B cell (primary cell): ENCODE data around the gene ZBP1. TPM values are rescaled to one million over a fixed set of nuclear protein-coding genes. Genes with fewer than 3 reads are reported as not detected.

Source experiments
- ATAC-seq: fragments of 200-7000 bp; cut with Tn5 transposase; one replicate; pipeline ENCODE4 v1.10.0; 2021; ENCODE audit warnings: low read depth, mild to moderate bottlenecking, moderate number of reproducible peaks, moderate library complexity
- CTCF ChIA-PET: fragments of 350-600 bp; sonication (Branson Sonifier 250); formaldehyde crosslinking; loops from one replicate; lab custom pipeline; 2021; ENCODE audit warnings: antibody characterized with exemption, inconsistent platforms; lab: Charles Lee
- POLR2A ChIA-PET: fragments of 350-600 bp; sonication (Branson Sonifier 250); formaldehyde crosslinking; loops from one replicate; lab custom pipeline; 2021; ENCODE audit warnings: antibody characterized with exemption; lab: Charles Lee
- DNase-seq: peaks from one replicate; pipeline ENCODE4 v3.0.0; 2013
- H2AFZ ChIP-seq: 2 replicates; pipeline ENCODE4 v1.6.1; 2012; ENCODE audit warnings: mild to moderate bottlenecking, low read depth, low read length; ENCODE audit not compliant: insufficient read depth, poor library complexity, severe bottlenecking
- H3K27ac ChIP-seq, 2 donors: 1 replicate in 1 of 2; 2 replicates in 1 of 2; pipeline ENCODE4 v1.5.1; 2012 to 2013; ENCODE audit warnings: low read length in 2 of 2, mild to moderate bottlenecking in 2 of 2, moderate library complexity in 1 of 2
- H3K27me3 ChIP-seq, 4 experiments: fragments of 200-600 bp in 1 of 4; sonication (generic) in 1 of 4; replicated peaks in 1 of 4; 1 replicate in 2 of 4; 2 replicates in 2 of 4; pipeline versions ENCODE4 v1.6.1 to v1.7.0; 2013 to 2016; ENCODE audit warnings: low read length in 3 of 4, mild to moderate bottlenecking in 2 of 4, mixed read lengths in 1 of 4, moderate library complexity in 1 of 4; ENCODE audit not compliant: insufficient read depth in 4 of 4, control insufficient read depth in 3 of 4; ENCODE audit errors: control extremely low read depth in 1 of 4
- H3K36me3 ChIP-seq, 2 experiments: replicated peaks in 1 of 2; 1 replicate in 1 of 2; 2 replicates in 1 of 2; pipeline versions ENCODE4 v1.6.1 to v1.7.1; 2013; ENCODE audit warnings: low read length in 1 of 2; ENCODE audit not compliant: insufficient read depth in 2 of 2, control insufficient read depth in 1 of 2; ENCODE audit errors: control extremely low read depth in 1 of 2, extremely low read depth in 1 of 2
- H3K4me1 ChIP-seq, 2 donors: fragments of 200-600 bp in 1 of 2; sonication (generic) in 1 of 2; 1 replicate in 1 of 2; 2 replicates in 1 of 2; pipeline versions ENCODE4 v1.5.1 to v1.6.1; 2013 to 2017; ENCODE audit warnings: low read length in 2 of 2; ENCODE audit not compliant: control insufficient read depth in 2 of 2, insufficient read depth in 2 of 2
- H3K4me2 ChIP-seq: replicated peaks from 2 replicates; pipeline ENCODE3; 2012; ENCODE audit warnings: mild to moderate bottlenecking, low read depth, low read length; ENCODE audit not compliant: poor library complexity, severe bottlenecking
- H3K4me3 ChIP-seq, 5 experiments: fragments of 200-600 bp in 1 of 5; sonication (generic) in 1 of 5; 1 replicate in 3 of 5; 2 replicates in 2 of 5; pipeline versions ENCODE4 v1.5.1 to v1.7.0; 2011 to 2016; ENCODE audit warnings: low read length in 4 of 5, mild to moderate bottlenecking in 4 of 5, low read depth in 2 of 5, control low read depth in 1 of 5, moderate library complexity in 1 of 5; ENCODE audit not compliant: insufficient read depth in 1 of 5; ENCODE audit errors: control extremely low read depth in 1 of 5, extremely low read depth in 1 of 5
- H3K79me2 ChIP-seq: fragments of 200-600 bp; sonication (generic); one replicate; pipeline ENCODE4 v1.6.0; 2016; ENCODE audit warnings: low read length; ENCODE audit not compliant: control insufficient read depth, insufficient read depth
- H3K9ac ChIP-seq: fragments of 200-600 bp; sonication (generic); 2 replicates; pipeline ENCODE4 v1.6.1; 2017; ENCODE audit warnings: mild to moderate bottlenecking, low read length, moderate library complexity
- H3K9me3 ChIP-seq, 3 donors: one replicate each; pipeline versions ENCODE4 v1.6.1 to v1.7.1; 2013; ENCODE audit warnings: low read length in 2 of 3; ENCODE audit not compliant: control insufficient read depth in 2 of 3, insufficient read depth in 1 of 3; ENCODE audit errors: control extremely low read depth in 1 of 3
- H4K20me1 ChIP-seq: 2 replicates; pipeline ENCODE4 v1.6.0; 2012; ENCODE audit warnings: mild to moderate bottlenecking, low read length; ENCODE audit not compliant: insufficient read depth, control insufficient read depth, poor library complexity, severe bottlenecking
- H3K27ac Mint-ChIP-seq: one replicate; pipeline ENCODE4 v1.8.0; 2021; ENCODE audit warnings: mixed read lengths
- H3K27me3 Mint-ChIP-seq: one replicate; pipeline ENCODE4 v1.8.0; 2021; ENCODE audit warnings: mixed read lengths
- H3K4me1 Mint-ChIP-seq: one replicate; pipeline ENCODE4 v1.8.0; 2021; ENCODE audit warnings: mixed read lengths
- H3K4me3 Mint-ChIP-seq: one replicate; pipeline ENCODE4 v1.8.0; 2021; ENCODE audit warnings: mixed read lengths
- H3K9me3 Mint-ChIP-seq: one replicate; pipeline ENCODE4 v1.8.0; 2022; ENCODE audit warnings: mixed read lengths; ENCODE audit not compliant: insufficient read depth
- EZH2 ChIP-seq: IDR thresholded peaks from 2 replicates; pipeline ENCODE4 v1.6.1; 2012; ENCODE audit warnings: borderline replicate concordance, low read depth, mild to moderate bottlenecking, moderate library complexity, low read length; ENCODE audit not compliant: insufficient read depth, poor library complexity, severe bottlenecking
- WGBS: methylation state at CpG from one replicate; pipeline ENCODE4 v1.1.5; 2013; ENCODE audit warnings: missing lambda C conversion rate; ENCODE audit not compliant: insufficient coverage; 5-methylcytosine and 5-hydroxymethylcytosine counted together
- intact Hi-C: fragments of 100-400 bp; cut with micrococcal nuclease; formaldehyde crosslinking; loops from one replicate; pipeline ENCODE4 v1.10.0; 2022
- polyA plus RNA-seq: library from polyadenylated mRNA; depleted of rRNA; stranded (reverse); fragments of >200 nt; gene quantifications from 2 replicates; pipeline ENCODE4 v1.2.3, GENCODE V29; 2012
- total RNA-seq, 2 donors: library from RNA; stranded (reverse); fragments of 120-200 nt in 1 of 2; gene quantifications; 1 replicate in 1 of 2; 2 replicates in 1 of 2; pipeline versions ENCODE4 v1.2.3 to v1.2.4, GENCODE V29; 2013 to 2022
- TF ChIP-seq, protein P1 (sequence below): fragments of 200-600 bp; IDR thresholded peaks from one replicate; pipeline ENCODE4 v1.8.0; 2022; ENCODE audit warnings: antibody characterized with exemption, mild to moderate bottlenecking

ZBP1 gene
- total and polyA plus RNA-seq, 2 donors (not counting 1 experiment from before 2014, with no cell fraction given), result 29.9 to 69.2 TPM

DNA sequence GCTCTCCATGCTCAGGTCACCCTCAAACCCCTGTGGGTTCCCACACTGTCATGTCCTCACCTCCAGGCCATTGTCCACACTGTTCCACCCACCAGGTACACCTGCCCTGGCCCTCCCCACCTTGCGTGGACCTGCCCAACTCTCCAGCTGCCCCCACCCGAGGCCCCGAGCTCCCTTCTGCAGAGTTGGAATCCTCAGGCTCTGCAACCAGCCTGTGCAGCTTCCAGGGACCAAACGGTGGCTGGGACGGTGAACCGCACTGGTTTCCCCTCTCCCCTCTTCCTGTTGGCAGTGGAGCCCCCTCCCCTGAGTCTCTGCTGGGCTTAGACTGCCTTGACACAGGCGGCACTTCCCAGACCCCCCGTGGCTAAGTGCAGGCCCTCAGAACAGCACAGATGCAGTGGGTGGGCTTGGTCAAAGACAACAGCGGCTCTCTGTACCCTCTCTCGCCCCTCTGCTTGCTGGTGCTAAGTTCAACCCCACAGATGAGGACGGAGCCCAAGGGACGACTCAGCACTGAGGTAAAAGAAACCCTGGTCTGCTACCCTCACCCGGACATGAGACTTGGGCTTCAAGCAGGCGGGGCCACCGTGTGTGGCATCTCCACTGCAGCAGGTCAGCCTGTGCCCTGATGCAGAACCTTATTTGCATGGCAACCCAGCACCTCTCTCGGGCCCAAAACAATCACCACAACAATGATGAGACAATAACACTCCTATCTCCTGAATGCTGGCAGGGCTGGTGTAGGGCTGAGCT is 11.0 kb downstream of the ZBP1 start:
- H3K27ac ChIP-seq, result no peak overlapping the region
- H3K4me3 ChIP-seq, result no peak overlapping the region
- H3K79me2 ChIP-seq, result no peaks in the 10 kb centered on the region
- ATAC-seq (peak; percentile 78), DNase-seq (no peak)
- no peaks in the 10 kb centered on the region for H3K27me3 ChIP-seq
- H3K4me3 Mint-ChIP-seq, result peak overlapping the region; percentile 7
- no peaks in the 10 kb centered on the region for H3K27me3 Mint-ChIP-seq
- intact Hi-C loops, result no loop called here
- H3K36me3 ChIP-seq, result peaks cover 0 to 75% of the 10 kb centered on the region in 2 experiments
- peaks cover 23% of the 10 kb centered on the region for H3K4me1 Mint-ChIP-seq
- 81% methylated on average over 15 of the region's 16 CpGs for WGBS
- ChIA-PET POLR2A (no interaction called here), CTCF (interaction anchor here (0.8 to 4.9 kb wide), 8 partner anchors 9 to 102 kb away, joined by 3 to 22 read pairs (median 8); partner anchors contain the start of gene ZBP1)
- peak overlapping the region; percentile 31 for H3K4me2 ChIP-seq
- H3K4me1 ChIP-seq, result peaks cover 5 to 15% of the 10 kb centered on the region in 2 donors
- H2AFZ ChIP-seq, result no peak overlapping the region
- TF ChIP-seq, protein P1, sequence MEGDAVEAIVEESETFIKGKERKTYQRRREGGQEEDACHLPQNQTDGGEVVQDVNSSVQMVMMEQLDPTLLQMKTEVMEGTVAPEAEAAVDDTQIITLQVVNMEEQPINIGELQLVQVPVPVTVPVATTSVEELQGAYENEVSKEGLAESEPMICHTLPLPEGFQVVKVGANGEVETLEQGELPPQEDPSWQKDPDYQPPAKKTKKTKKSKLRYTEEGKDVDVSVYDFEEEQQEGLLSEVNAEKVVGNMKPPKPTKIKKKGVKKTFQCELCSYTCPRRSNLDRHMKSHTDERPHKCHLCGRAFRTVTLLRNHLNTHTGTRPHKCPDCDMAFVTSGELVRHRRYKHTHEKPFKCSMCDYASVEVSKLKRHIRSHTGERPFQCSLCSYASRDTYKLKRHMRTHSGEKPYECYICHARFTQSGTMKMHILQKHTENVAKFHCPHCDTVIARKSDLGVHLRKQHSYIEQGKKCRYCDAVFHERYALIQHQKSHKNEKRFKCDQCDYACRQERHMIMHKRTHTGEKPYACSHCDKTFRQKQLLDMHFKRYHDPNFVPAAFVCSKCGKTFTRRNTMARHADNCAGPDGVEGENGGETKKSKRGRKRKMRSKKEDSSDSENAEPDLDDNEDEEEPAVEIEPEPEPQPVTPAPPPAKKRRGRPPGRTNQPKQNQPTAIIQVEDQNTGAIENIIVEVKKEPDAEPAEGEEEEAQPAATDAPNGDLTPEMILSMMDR, result no peak
- no peak for TF ChIP-seq EZH2
- no peaks in the 10 kb centered on the region for H3K9me3 ChIP-seq
- H3K9me3 Mint-ChIP-seq, result no peaks in the 10 kb centered on the region
- H4K20me1 ChIP-seq, result peaks cover 8% of the 10 kb centered on the region
- peak overlapping the region; percentile 53 for H3K27ac Mint-ChIP-seq
- H3K9ac ChIP-seq, result no peak overlapping the region

- ChIA-PET POLR2A (no interaction called here), CTCF (interaction anchor here (1.9 to 4.9 kb wide), 4 partner anchors 11 to 72 kb away, joined by 8 to 22 read pairs (median 14); partner anchors contain the start of gene ZBP1)
- peaks cover 23% of the 10 kb centered on the region for H3K4me1 Mint-ChIP-seq
- no peaks in the 10 kb centered on the region for H3K27me3 Mint-ChIP-seq
- Histone ChIP-seq H3K27me3 (no peaks in the 10 kb centered on the region), H4K20me1 (peaks cover 8% of the 10 kb centered on the region), H3K27ac (no peak overlapping the region), H3K4me3 (no peak overlapping the region), H2AFZ (no peak overlapping the region), H3K36me3 (peaks cover 0 to 72% of the 10 kb centered on the region in 2 experiments), H3K4me2 (no peak overlapping the region), H3K79me2 (no peaks in the 10 kb centered on the region), H3K4me1 (peaks cover 5 to 15% of the 10 kb centered on the region in 2 donors), H3K9ac (no peak overlapping the region), H3K9me3 (no peaks in the 10 kb centered on the region)
- no peak for TF ChIP-seq EZH2
- TF ChIP-seq, protein P1, result no peak
- no peak overlapping the region for H3K4me3 Mint-ChIP-seq
- DNase-seq, result no peak
- WGBS, result 83% methylated on average over 7 of the region's 7 CpGs
- ATAC-seq, result no peak
- H3K27ac Mint-ChIP-seq, result no peak overlapping the region
- no peaks in the 10 kb centered on the region for H3K9me3 Mint-ChIP-seq
- intact Hi-C loops, result no loop called here
These were observed 11.7 kb downstream of the ZBP1 start for GRCh38 chr20:57608516-57608915.
